Vagina (tissue), 2 donors: ENCODE data around the gene MACROD2. TPM values are rescaled to one million over a fixed set of nuclear protein-coding genes. Genes with fewer than 3 reads are reported as not detected.

Experiments used
- DNase-seq, 2 donors: peaks; one replicate each; pipeline ENCODE4 v3.0.0-alpha.2; 2017; ENCODE audit errors: extremely low spot score in 2 of 2
- H3K27ac ChIP-seq: fragments of 200-600 bp; sonication (generic); one replicate; pipeline ENCODE4 v1.5.1; 2019
- H3K27me3 ChIP-seq: fragments of 200-600 bp; sonication (generic); one replicate; pipeline ENCODE4 v1.5.1; 2019
- H3K36me3 ChIP-seq, 2 donors: fragments of 200-600 bp; sonication (generic); one replicate each; pipeline ENCODE4 v1.5.1; 2017 to 2019
- H3K4me1 ChIP-seq: fragments of 200-600 bp; sonication (generic); one replicate; pipeline ENCODE4 v1.5.1; 2019
- H3K4me3 ChIP-seq, 2 donors: fragments of 200-600 bp; sonication (generic); 1 replicate in 1 of 2; 2 replicates in 1 of 2; pipeline ENCODE4 v1.5.1; 2016 to 2019
- H3K9me3 ChIP-seq: fragments of 200-600 bp; sonication (generic); one replicate; pipeline ENCODE4 v1.5.1; 2019
- CTCF ChIP-seq, 3 experiments: fragments of 450-650 bp in 2 of 3; fragments of 200-600 bp in 1 of 3; sonication (generic) in 1 of 3; IDR thresholded peaks; one replicate each; pipeline ENCODE4 v1.5.1; 2017 to 2019; ENCODE audit warnings: antibody characterized with exemption in 3 of 3, mild to moderate bottlenecking in 2 of 3, moderate library complexity in 2 of 3
- POLR2A ChIP-seq, 2 donors: fragments of 450-650 bp; IDR thresholded peaks; one replicate each; pipeline ENCODE4 v1.6.1; 2017; ENCODE audit warnings: antibody characterized with exemption in 2 of 2, mild to moderate bottlenecking in 2 of 2, moderate library complexity in 2 of 2
- POLR2AphosphoS5 ChIP-seq, 2 donors: sonication (generic); formaldehyde crosslinking; IDR thresholded peaks; one replicate each; pipeline ENCODE4 v1.9.0; 2017; ENCODE audit warnings: antibody characterized with exemption in 2 of 2, mild to moderate bottlenecking in 2 of 2, low read depth in 1 of 2; ENCODE audit not compliant: insufficient read depth in 1 of 2
- intact Hi-C: fragments of 100-400 bp; cut with DNase I; formaldehyde crosslinking; loops from one replicate; pipeline ENCODE4 v1.15.1; 2023
- total RNA-seq: library from RNA; depleted of rRNA; stranded (reverse); fragments of >200 nt; gene quantifications from one replicate; pipeline ENCODE4 v1.2.3, GENCODE V29; 2016

MACROD2 gene
- total RNA-seq, 1 donor from 2014 or later, result 12.5 TPM

GRCh38 chr20:15692570-15692969 lies 1697.3 kb downstream of the MACROD2 start:
- no peaks in the 10 kb centered on the region for H3K9me3 ChIP-seq
- intact Hi-C loops, result no loop called here
- H3K27me3 ChIP-seq, result no peaks in the 10 kb centered on the region
- TF ChIP-seq POLR2AphosphoS5 (IDR thresholded peaks at IDR 0.05; ENCODE audit: insufficient read depth in 1 of 2, low read depth in 1 of 2) (no peak), CTCF (IDR thresholded peaks at IDR 0.05) (no peak), POLR2A (IDR thresholded peaks at IDR 0.05) (no peak)
- H3K27ac ChIP-seq, result no peak overlapping the region
- DNase-seq, result no peak
- H3K4me3 ChIP-seq, result no peak overlapping the region
- H3K4me1 ChIP-seq, result no peaks in the 10 kb centered on the region
- H3K36me3 ChIP-seq, result no peaks in the 10 kb centered on the region

DNA sequence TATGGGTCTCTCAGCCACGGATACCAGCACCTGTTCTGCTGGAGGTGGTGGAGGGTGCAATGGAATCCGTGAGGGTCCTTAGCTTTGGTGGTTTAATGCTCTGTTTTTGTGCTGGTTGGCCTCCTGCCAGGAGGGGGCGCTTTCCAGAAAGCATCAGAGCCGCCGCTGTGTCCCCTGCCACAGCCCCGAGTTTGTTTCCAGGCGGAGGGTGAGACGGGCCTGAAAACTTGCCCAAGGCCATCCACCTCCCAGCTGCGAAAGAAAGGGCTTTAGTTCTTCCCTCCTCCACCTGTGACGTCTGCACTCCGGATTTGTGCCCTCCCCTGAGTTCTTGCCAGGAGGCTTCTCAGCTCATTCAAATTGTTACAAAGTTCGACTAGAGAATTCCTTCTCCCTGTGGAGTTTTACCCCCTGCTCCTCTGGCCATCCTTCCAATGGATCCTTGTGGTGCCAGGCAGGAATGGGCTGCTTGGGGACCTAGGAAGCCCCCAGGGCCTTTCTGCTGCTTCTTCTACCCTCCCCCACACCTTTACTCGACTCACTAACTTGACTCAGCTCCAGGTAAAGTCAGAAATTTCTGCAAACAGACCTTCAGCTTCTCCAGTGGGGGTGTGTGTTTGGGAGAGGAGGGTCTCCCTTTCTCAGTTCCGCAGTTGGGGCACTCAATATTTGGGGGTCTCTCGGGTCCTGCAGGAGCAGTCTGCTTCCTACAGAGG lies 1704.3 kb downstream of the MACROD2 start:
- no peak for DNase-seq
- no peak overlapping the region for H3K27ac ChIP-seq
- no peaks in the 10 kb centered on the region for H3K9me3 ChIP-seq
- no peaks in the 10 kb centered on the region for H3K27me3 ChIP-seq
- intact Hi-C loops, result no loop called here
- TF ChIP-seq POLR2A (IDR thresholded peaks at IDR 0.05) (no peak), CTCF (IDR thresholded peaks at IDR 0.05) (no peak), POLR2AphosphoS5 (IDR thresholded peaks at IDR 0.05; ENCODE audit: insufficient read depth in 1 of 2, low read depth in 1 of 2) (no peak)
- H3K4me3 ChIP-seq, result no peak overlapping the region
- H3K4me1 ChIP-seq, result no peaks in the 10 kb centered on the region
- H3K36me3 ChIP-seq, result no peaks in the 10 kb centered on the region

DNA sequence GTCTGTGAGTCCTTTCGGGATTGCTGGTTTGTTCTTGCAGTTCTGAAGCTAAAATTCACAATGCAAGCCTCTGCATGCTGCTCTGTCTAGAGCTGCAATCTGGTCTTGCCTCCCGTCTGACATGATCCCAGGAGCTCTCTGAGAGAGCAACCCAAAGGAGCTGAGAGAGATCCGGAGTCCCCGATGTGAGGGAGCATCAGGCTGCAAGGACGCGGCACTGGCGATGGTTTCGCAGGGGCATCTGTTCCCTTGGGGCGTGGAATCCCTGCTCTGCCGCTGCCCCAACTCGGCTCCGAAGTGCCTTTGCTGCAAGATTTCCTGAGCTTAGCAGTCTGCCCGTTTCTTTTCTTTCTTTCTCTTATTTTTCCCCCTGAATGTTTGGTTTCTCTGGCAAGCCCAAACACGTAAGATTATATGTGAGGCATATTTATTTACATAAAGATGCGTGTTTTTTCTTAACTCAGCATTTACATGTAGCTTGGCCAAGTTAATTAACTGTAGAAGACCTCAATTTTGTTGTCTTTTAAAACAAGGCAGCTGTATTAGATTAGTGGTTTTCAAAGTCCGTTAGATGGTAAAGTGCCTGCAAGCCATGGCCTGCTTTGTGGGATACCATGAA lies 1704.9 kb downstream of the MACROD2 start:
- intact Hi-C loops, result no loop called here
- Histone ChIP-seq H3K27ac (no peak overlapping the region), H3K9me3 (no peaks in the 10 kb centered on the region), H3K27me3 (no peaks in the 10 kb centered on the region), H3K4me1 (no peaks in the 10 kb centered on the region), H3K36me3 (no peaks in the 10 kb centered on the region), H3K4me3 (no peak overlapping the region)
- no peak for DNase-seq
- TF ChIP-seq CTCF (IDR thresholded peaks at IDR 0.05) (no peak), POLR2AphosphoS5 (IDR thresholded peaks at IDR 0.05; ENCODE audit: insufficient read depth in 1 of 2, low read depth in 1 of 2) (no peak), POLR2A (IDR thresholded peaks at IDR 0.05) (no peak)

DNA sequence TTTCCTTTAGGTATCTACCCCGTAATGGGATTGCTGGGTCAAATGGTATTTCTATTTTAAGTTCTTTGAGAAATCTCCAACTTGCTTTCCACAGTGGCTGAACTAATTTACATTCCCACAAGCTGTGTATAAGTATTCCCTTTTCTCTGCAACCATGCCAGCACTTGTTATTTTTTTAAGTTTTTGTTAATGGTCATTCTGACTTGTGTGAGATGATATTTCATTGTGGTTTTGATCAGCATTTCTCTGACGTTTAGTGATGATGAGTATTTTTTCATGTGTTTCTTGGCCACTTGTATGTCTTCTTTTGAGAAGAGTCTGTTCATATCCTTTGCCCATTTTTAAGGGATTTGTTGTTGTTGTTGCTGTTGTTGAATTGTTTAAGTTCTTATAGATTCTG lies 1706.8 kb downstream of the MACROD2 start:
- intact Hi-C loops, result no loop called here
- no peak overlapping the region for H3K4me3 ChIP-seq
- DNase-seq, result no peak
- H3K36me3 ChIP-seq, result no peaks in the 10 kb centered on the region
- H3K4me1 ChIP-seq, result no peaks in the 10 kb centered on the region
- no peak for TF ChIP-seq CTCF (IDR thresholded peaks at IDR 0.05)
- no peak for TF ChIP-seq POLR2AphosphoS5 (IDR thresholded peaks at IDR 0.05; ENCODE audit: insufficient read depth in 1 of 2, low read depth in 1 of 2)
- no peak for TF ChIP-seq POLR2A (IDR thresholded peaks at IDR 0.05)
- H3K27me3 ChIP-seq, result no peaks in the 10 kb centered on the region
- no peaks in the 10 kb centered on the region for H3K9me3 ChIP-seq
- H3K27ac ChIP-seq, result no peak overlapping the region
